SW 1271 (cell line): Measurements from ENCODE around the gene LENG1.
"Not testable (repeated sequence)": the region's sequence is repeated elsewhere in the genome, so short reads cannot be mapped to it uniquely, and the experiment has no call there.

ENCODE experiments used
- DNase-seq, 2 experiments: peaks; one replicate each; lab custom pipeline; 2025; lab: John Stamatoyannopoulos, UW

The LENG1 gene

DNA sequence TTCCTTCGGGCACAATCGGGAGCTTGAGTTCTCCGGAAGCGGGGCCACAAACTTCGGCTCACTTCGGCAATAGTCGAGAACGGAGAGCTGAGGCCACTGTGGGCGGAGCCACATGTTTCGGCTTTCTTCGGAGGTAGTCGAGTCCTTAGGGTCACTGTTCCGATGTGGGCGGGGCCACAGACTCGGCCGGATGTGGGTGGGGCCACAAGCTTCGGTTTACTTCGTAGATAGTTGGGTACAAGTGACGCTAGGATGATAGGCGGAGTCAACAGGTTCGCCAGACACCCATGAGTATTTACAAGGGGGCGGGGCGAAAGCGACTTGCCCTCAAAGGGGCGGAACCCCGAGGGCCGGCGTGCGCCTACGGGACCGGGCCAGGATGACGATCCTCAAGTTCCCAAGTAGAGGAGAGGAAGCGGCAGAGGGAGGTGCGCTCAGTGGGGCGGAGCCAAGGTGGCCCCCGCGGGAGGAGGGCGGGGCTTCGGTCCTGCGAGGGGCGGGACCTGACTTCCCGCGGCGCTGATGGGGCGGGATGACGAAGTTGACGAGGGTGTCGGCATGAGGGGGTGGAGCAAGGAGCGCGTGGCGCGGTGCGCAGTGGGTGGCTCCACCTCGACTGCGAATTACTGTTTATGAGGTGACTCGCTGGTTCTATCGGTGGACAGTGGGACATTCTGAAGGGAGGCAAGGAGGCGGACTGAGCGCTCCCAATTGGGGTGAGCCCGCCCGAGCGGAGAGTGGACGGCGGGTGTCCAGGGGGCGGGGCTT is 30.4 kb upstream of the LENG1 start:
- peak; percentile 98 to 99 for DNase-seq

- no peak for DNase-seq
Measured at GRCh38 chr19:54189145-54189734, 29.7 kb upstream of the LENG1 start, which contains the start of gene MBOAT7. TSS of gene MBOAT7 (minus strand) at chr19:54189580. CDS start at chr19:54188508, 1,072 bp downstream.

DNA sequence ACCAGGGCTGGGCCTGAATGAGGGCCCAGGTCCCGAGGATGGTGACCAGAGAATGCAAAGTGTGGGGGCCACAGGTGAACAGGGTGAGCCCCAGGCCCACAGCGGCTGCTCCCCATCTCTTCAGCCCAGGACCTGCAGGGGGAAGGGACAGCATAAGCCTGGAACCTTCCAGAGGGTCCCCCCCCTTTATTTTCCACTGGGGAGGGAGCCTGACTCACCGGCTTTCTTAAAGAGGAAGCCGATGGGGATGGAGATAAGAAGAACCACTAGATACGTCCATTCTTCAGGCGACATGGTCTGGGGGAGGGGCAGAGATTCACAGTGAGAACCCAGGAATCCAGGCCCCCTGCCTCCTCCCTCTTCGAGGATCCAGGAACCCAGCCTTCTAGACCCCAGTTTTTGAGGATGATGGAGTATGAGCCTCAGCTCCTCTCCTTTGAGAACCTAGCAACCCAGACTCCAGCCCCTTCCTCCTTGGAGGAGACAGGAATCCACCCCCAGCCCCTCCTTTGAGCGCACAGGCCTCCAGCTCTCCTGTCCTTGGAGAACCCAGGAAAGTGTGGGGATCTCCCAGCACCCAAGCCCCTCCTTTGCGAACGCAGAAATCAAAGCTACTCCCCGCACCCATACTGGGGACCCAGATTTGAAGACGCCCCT is 28.8 kb upstream of the LENG1 start:
- peak in 1 of 2 experiments; percentile 13 for DNase-seq

DNA sequence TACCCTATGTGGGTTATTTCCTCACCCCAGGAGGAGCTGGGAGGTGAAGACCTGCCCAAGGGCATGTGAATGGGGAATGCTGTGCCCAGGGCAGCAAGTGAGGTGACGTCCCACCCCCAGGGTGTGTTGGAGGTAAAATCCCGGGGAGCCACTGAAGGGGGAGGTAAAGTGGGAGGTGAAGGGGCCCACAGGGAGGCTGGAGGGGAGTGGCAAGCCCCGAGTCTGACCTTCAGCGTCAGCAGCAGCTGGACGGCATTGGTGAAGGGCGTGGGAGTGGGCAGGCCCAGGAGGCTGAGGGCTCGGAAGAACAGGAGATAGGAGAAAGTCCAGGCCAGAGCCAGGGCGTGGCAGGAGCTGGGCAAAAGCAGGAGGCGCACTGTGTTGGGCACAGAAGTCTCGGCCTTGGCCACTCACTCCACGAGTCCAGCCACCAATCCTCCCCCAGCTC is 27.4 kb upstream of the LENG1 start:
- DNase-seq, result no peak

- no peak for DNase-seq
Measured at GRCh38 chr19:54186351-54186750, 26.8 kb upstream of the LENG1 start.

DNA sequence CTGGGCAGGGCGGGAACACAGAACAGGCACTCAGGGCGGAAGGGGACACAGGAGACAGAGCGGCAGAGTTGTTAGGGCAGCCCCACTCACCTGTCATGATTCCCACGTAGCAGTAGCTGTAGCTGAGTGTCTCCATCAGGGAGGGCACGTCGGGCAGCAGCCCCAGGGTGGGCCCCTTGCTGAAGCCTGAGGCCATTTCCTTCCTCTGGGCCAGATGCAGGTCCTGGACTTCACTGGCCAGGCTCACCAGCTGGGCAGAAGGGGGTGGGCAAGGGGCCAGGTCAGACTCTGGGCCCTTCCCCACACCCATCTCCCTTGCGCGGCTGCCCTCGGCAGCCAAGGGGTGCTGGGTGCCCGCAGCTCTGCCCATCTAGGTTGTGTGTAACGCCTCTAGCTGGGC is 23.9 kb upstream of the LENG1 start:
- no peak for DNase-seq

- not testable (repeated sequence) for DNase-seq
Measured at GRCh38 chr19:54181894-54182293, 22.4 kb upstream of the LENG1 start.

DNA sequence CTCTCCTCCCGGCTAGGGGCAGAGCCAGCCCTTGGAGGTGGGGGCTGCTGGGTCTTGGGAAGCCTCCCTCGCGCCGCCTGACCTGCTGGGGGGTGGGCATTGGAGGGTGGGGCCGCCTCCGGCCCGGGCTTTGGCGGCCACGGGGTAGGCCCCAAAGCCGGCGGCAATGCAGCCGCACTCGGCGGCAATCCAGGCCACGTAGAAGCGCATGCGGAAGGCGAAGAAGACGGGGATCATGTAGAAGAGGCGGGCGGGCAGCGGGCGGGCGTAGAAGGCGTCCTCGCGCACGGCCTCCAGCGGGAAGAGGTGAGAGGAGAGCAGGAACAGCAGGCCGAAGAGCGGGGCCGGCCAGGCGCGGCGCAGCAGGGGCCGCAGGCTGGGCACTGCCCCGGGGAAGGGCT is 21.2 kb upstream of the LENG1 start:
- no peak for DNase-seq

GRCh38 chr19:54179921-54180461 is 20.5 kb upstream of the LENG1 start:
- peak; percentile 37 to 76 for DNase-seq

DNA sequence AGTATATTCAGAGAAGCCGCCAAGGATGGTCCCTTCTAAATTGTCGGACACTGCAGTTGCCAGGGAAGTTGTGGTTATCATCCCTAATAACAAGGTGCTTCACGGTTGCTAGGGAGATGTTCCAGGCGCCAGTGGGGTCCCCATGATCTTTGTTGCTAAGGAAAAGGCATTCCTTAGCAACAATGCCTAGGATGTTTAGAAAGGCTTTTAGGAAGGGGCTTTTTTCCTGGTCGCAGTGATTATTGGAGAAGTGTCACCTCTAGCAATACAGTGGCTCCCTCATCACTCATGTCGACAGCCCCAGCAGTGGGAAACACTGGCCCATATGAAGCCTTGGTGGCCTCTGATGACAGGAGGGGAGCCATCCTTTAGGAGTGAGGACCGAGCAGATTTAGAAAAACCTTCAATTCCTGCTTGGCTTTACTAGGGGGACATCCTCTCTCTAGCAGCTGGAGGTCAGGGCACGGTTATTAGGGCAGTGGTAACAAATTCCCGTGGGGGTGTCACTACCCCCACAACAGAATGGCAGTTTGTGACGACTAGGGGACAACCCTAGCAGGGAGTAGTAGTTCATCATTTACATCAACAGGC is 19.8 kb upstream of the LENG1 start:
- DNase-seq, result no peak

DNA sequence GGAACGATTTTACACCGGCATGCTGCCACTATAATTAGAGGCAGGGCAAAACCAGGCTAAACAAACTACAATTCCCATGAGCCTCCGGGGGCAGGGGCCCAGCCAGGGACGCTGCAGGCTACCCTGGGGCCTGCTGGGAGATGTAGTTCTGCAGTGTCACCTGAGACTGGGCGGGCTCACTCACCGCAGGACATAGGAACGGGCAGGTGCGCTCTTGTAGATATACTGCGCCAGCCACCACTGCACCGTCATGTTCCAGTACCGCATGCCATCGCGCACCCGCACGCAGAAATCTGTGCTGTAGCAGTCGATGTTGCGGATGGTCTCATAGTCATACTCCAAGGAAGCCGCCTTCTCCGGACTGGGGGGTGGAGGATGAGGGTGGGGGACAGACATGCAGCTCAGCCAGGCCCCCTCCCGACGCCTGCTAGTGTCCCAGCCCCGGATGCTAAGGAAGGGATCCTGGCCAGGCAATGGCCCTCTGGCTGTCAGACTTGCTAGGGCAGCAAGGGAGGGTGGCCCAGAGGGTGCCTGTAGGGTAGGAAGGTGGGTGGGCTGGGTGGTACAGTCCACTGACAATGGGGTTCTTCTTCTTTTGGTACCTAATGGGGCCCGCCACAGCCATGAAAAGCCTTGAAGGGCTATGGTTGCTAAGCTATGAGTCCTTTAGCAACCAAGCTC is 19.2 kb upstream of the LENG1 start:
- DNase-seq, result no peak

- no peak for DNase-seq
Measured at GRCh38 chr19:54173951-54174834, 14.7 kb upstream of the LENG1 start.

GRCh38 chr19:54173359-54173699 is 13.8 kb upstream of the LENG1 start:
- no peak for DNase-seq

GRCh38 chr19:54172471-54173358 is 13.2 kb upstream of the LENG1 start, which contains the start of gene TMC4:
TSS of gene TMC4 (minus strand) at chr19:54173160. CDS start at chr19:54173117, 43 bp downstream.
- DNase-seq, result peak in 1 of 2 experiments; percentile 17

DNA sequence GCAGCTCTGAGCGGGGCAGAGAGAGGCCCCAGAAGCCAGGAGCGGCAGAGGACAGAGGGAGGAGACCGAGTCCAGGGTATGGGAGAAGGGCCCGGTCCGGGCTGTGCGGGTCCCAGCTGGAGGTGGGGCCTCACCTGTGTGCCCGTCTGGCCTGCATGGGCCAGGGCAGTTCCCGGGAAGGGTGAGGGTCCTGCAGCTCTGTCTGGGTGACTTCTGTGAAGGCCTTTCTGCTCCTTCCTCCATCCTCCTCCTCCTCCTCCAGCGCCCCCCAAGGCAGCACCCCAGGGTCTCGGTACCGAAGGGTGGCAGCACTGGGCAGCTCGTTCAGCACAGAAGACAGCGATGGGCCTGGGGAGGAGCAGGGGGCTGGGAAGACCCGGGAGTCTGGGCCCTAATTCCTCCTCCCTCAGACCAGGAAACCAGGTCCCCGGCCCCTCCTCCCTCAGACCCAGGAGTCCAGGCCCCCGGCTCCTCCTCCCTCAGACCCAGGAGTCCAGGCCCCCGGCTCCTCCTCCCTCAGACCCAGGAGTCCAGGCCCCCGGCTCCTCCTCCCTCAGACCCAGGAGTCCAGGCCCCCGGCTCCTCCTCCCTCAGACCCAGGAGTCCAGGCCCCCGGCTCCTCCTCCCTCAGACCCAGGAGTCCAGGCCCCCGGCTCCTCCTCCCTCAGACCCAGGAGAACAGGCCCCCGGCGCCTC is 12.4 kb upstream of the LENG1 start:
- not testable (repeated sequence) for DNase-seq

DNA sequence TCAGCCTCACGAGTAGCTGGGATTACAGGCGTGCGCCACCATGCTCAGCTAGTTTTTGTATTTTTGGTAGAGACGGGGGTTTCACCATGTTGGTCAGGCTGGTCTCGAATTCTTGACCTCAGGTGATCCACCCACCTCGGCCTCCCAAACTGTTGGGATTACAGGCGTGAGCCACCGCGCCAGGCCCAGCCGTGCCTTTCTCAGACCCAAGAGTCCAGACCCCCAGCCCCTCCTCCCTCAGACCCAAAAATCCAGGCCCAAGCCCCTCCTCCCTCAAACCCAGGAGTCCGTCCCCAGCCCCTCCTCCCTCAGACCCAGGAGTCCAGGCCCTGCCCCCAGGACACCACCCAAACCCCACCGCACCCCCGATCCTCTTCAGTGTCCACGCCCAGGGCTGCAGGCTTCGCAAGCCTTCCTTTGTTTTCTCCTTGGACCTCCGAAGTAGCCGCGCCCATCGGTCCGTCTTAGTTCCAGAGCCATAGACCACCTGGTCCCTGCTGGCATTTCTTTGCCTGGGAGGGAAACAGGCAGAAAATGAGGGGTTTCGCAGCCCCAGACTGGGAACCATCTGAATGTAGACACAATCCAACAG is 9.7 kb upstream of the LENG1 start:
- no peak for DNase-seq

GRCh38 chr19:54168174-54168917 is 8.8 kb upstream of the LENG1 start:
- peak in 1 of 2 experiments; percentile 78 for DNase-seq

DNA sequence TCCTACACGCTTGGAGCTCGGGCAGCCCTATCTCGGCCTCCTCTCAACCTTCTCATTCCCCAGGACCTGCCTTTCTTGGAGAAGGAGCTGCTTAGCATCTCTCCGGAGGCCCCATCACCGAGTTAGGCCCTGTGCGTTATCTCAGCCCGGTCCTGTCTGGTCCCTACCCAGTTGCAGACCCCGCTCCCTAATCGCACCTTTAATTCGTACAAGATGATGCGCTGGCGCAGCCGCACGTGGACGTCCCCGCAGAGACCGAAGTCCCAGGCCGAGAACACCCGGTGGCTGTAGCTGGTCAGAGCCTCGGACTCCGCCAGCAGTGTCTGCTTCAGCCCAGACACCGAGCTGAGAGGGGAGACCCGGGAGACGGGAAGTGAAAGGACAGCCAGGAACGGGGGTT is 5.7 kb upstream of the LENG1 start:
- no peak for DNase-seq
